PC-3 (cell line): Measurements from ENCODE around the gene ACTR1B. TPM values are rescaled to one million over a fixed set of nuclear protein-coding genes. Genes with fewer than 3 reads are reported as not detected.
"Not testable (repeated sequence)": the region's sequence is repeated elsewhere in the genome, so short reads cannot be mapped to it uniquely, and the experiment has no call there.

ENCODE experiments used
- ATAC-seq: fragments of 200-7000 bp; cut with Tn5 transposase; 2 replicates; pipeline ENCODE4 v1.9.1; 2020; ENCODE audit warnings: mild to moderate bottlenecking, moderate library complexity
- Bru-seq: library from RNA; stranded (reverse); fragments of 400-500 nt; gene quantifications from one replicate; lab custom pipeline; 2021; lab: Mats Ljungman, UMichigan
- BruChase-seq, 2 experiments: library from RNA; stranded (reverse); fragments of 400-500 nt; gene quantifications; one replicate each; lab custom pipeline; 2021; lab: Mats Ljungman, UMichigan
- BruUV-seq: library from RNA; stranded (reverse); fragments of 400-500 nt; replicated peaks from 2 replicates; lab custom pipeline; 2021; lab: Mats Ljungman, UMichigan
- CTCF ChIA-PET: fragments of 300-600 bp; sonication (Branson Sonifier 250); formaldehyde crosslinking; loops from one replicate; lab custom pipeline; 2022; ENCODE audit warnings: antibody characterized with exemption; lab: Charles Lee
- POLR2A ChIA-PET: fragments of 300-600 bp; sonication (Branson Sonifier 250); formaldehyde crosslinking; loops from one replicate; lab custom pipeline; 2022; ENCODE audit warnings: antibody characterized with exemption; ENCODE audit not compliant: unreplicated experiment; lab: Charles Lee
- DNase-seq: peaks from one replicate; pipeline ENCODE4 v3.0.0-alpha.2; 2015
- H2AFZ ChIP-seq: fragments of 300-600 bp; sonication (generic); 2 replicates; pipeline ENCODE4 v1.6.0; 2016; ENCODE audit warnings: antibody characterized with exemption, low read length
- H3F3A ChIP-seq: fragments of 300-600 bp; sonication (generic); one replicate; pipeline ENCODE4 v1.6.0; 2017; ENCODE audit warnings: antibody characterized with exemption, low read length, control low read depth, mild to moderate bottlenecking; ENCODE audit not compliant: unreplicated experiment
- H3K27ac ChIP-seq: fragments of 300-600 bp; sonication (generic); 2 replicates; pipeline ENCODE4 v1.5.1; 2016; ENCODE audit warnings: mild to moderate bottlenecking, low read length
- H3K27me3 ChIP-seq: fragments of 300-600 bp; sonication (generic); 2 replicates; pipeline ENCODE4 v1.6.1; 2016; ENCODE audit warnings: low read length, mixed read lengths
- H3K36me3 ChIP-seq: fragments of 300-600 bp; sonication (generic); 2 replicates; pipeline ENCODE4 v1.6.1; 2016; ENCODE audit warnings: low read depth, mixed run types, low read length, mixed read lengths
- H3K4me1 ChIP-seq: fragments of 300-600 bp; sonication (generic); 2 replicates; pipeline ENCODE4 v1.5.1; 2016; ENCODE audit warnings: low read length; ENCODE audit not compliant: insufficient read depth
- H3K4me2 ChIP-seq: fragments of 300-600 bp; sonication (generic); 2 replicates; pipeline ENCODE4 v1.6.0; 2016; ENCODE audit warnings: low read length
- H3K4me3 ChIP-seq: fragments of 300-600 bp; sonication (generic); 2 replicates; pipeline ENCODE4 v1.5.1; 2016; ENCODE audit warnings: mild to moderate bottlenecking, low read length, mixed read lengths
- H3K79me2 ChIP-seq: fragments of 300-600 bp; sonication (generic); 2 replicates; pipeline ENCODE4 v1.6.1; 2017; ENCODE audit warnings: low read length, mixed read lengths
- H3K9ac ChIP-seq: fragments of 300-600 bp; sonication (generic); 2 replicates; pipeline ENCODE4 v1.6.0; 2016; ENCODE audit warnings: mild to moderate bottlenecking, low read length
- H3K9me2 ChIP-seq: fragments of 300-600 bp; sonication (generic); replicated peaks from 2 replicates; pipeline ENCODE4 v1.6.1; 2016; ENCODE audit warnings: mixed run types, low read length, mixed read lengths
- H3K9me3 ChIP-seq: fragments of 300-600 bp; sonication (generic); 2 replicates; pipeline ENCODE4 v1.6.1; 2016; ENCODE audit warnings: low read length, mixed read lengths
- H4K20me1 ChIP-seq: fragments of 300-600 bp; sonication (generic); 2 replicates; pipeline ENCODE4 v1.6.1; 2016; ENCODE audit warnings: low read length, mixed read lengths
- CTCF ChIP-seq: fragments of 300-600 bp; sonication (generic); conservative IDR thresholded peaks from 2 replicates; pipeline ENCODE4 v1.5.1; 2017; ENCODE audit warnings: antibody characterized with exemption, low read depth, mild to moderate bottlenecking, low read length
- EZH2 ChIP-seq: fragments of 300-600 bp; sonication (generic); IDR thresholded peaks from one replicate; pipeline ENCODE4 v1.6.1; 2017; ENCODE audit warnings: antibody characterized with exemption, mild to moderate bottlenecking, low read length; ENCODE audit not compliant: unreplicated experiment
- EZH2phosphoT487 ChIP-seq: fragments of 300-600 bp; sonication (generic); IDR thresholded peaks from 2 replicates; pipeline ENCODE4 v1.6.1; 2018; ENCODE audit warnings: mild to moderate bottlenecking, antibody characterized with exemption, low read length, borderline replicate concordance
- intact Hi-C: fragments of 100-400 bp; cut with micrococcal nuclease; formaldehyde crosslinking; loops from 2 replicates; pipeline ENCODE4 v1.9.0; 2023
- long read RNA-seq: library from polyadenylated mRNA; unstranded; transcript quantifications from one replicate; pipeline ENCODE4 v2.0.0, GENCODE V29; 2021; ENCODE audit not compliant: unreplicated experiment
- total RNA-seq: library from RNA; depleted of rRNA; stranded (reverse); fragments of >200 nt; gene quantifications from 2 replicates; pipeline ENCODE4 v1.2.3, GENCODE V29; 2014; rRNA removed

The ACTR1B gene
- total RNA-seq (27.0 and 31.1 TPM in 2 replicates), Bru-seq, nascent RNA (percentile 77 among the genes with signal in this experiment), BruChase-seq, experiment 1, labeled RNA remaining after a 6-hour chase (percentile 79 among the genes with signal in this experiment), BruChase-seq, experiment 2, labeled RNA remaining after a 2-hour chase (percentile 82 among the genes with signal in this experiment)
- long read RNA-seq, transcript ACTR1B-201 (11 exons, 2,243 nt) = major isoform, 25 of 71 reads
- long read RNA-seq, partial matches to known transcripts = 17 of 71 reads
- long read RNA-seq, other reads (novel, unspliced or antisense) = 29 of 71 reads

GRCh38 chr2:97663962-97664635, at the start of gene ACTR1B:
Gene ACTR1B (minus strand): TSS chr2:97664044. CDS start chr2:97663890, 154 bp downstream.
- Histone ChIP-seq H4K20me1 (0 out of 2 replicates have a peak, but pooled peaks cover 8% of the 10 kb centered on the region), H3K4me3 (peak within 1 kb of the TSS; percentile 83), H3K4me2 (peak within 1 kb of the TSS; percentile 96), H3K36me3 (no peaks in the 10 kb centered on the region), H3K9ac (peak within 1 kb of the TSS; percentile 84), H3F3A (peaks cover 4% of the 10 kb centered on the region), H3K79me2 (peaks cover 35% of the 10 kb centered on the region), H3K4me1 (peaks cover 24% of the 10 kb centered on the region), H2AFZ (peak within 1 kb of the TSS; percentile 98), H3K27me3 (no peaks in the 10 kb centered on the region), H3K9me3 (no peaks in the 10 kb centered on the region), H3K27ac (peak within 1 kb of the TSS; percentile 77), H3K9me2 (no peaks in the 10 kb centered on the region)
- ChIA-PET CTCF (interaction anchor here (0.5 to 1.5 kb wide), 8 partner anchors 12 to 467 kb away, joined by 3 to 16 read pairs (median 5); partner anchors contain the start of genes ANKRD36B and COX5B), POLR2A (interaction anchor here (0.5 to 1.0 kb wide), 4 partner anchors 18 to 193 kb away, joined by 3 to 11 read pairs (median 5); partner anchors contain the start of gene COX5B)
- intact Hi-C loops = loop anchor here (1.0 kb wide), 3 partner anchors 19 to 73 kb away; no protein-coding TSS in a partner anchor
- TF ChIP-seq EZH2phosphoT487 (no peak), CTCF (peak; percentile 71), EZH2 (no peak)
- BruUV-seq = no TSS peak
- ATAC-seq (peak; percentile 82), DNase-seq (peak; percentile 98)

- ATAC-seq = no peak
- DNase-seq = no peak
- Histone ChIP-seq H3K9me3 (no peaks in the 10 kb centered on the region), H3F3A (no peaks in the 10 kb centered on the region), H3K27me3 (no peaks in the 10 kb centered on the region), H3K27ac (no peak overlapping the region), H3K4me3 (no peak overlapping the region), H4K20me1 (no peaks in the 10 kb centered on the region), H3K4me2 (no peak overlapping the region), H3K79me2 (no peaks in the 10 kb centered on the region), H3K9ac (no peak overlapping the region), H3K4me1 (no peaks in the 10 kb centered on the region), H3K36me3 (no peaks in the 10 kb centered on the region), H2AFZ (no peak overlapping the region), H3K9me2 (no peaks in the 10 kb centered on the region)
- intact Hi-C loops = no loop called here
- POLR2A ChIA-PET = no interaction called here
- BruUV-seq = no TSS peak
- CTCF ChIA-PET = no interaction called here
- no peak for TF ChIP-seq EZH2
- no peak for TF ChIP-seq CTCF
- TF ChIP-seq EZH2phosphoT487 = no peak
Observed at GRCh38 chr2:97712693-97713295, 49.0 kb upstream of the ACTR1B start.

GRCh38 chr2:97712175-97712574, 48.3 kb upstream of the ACTR1B start:
- H2AFZ ChIP-seq, H3K36me3 ChIP-seq, H3K9me2 ChIP-seq, H3K27ac ChIP-seq, H3K4me1 ChIP-seq, H3K4me2 ChIP-seq, intact Hi-C loops, H3K27me3 ChIP-seq, ATAC-seq, H3K4me3 ChIP-seq, CTCF ChIA-PET, H3K79me2 ChIP-seq, H4K20me1 ChIP-seq, BruUV-seq, H3K9ac ChIP-seq, DNase-seq, H3K9me3 ChIP-seq, POLR2A ChIA-PET, H3F3A ChIP-seq: not testable (repeated sequence)
